ENCODE data around the gene BAAT.

BAAT gene

DNA sequence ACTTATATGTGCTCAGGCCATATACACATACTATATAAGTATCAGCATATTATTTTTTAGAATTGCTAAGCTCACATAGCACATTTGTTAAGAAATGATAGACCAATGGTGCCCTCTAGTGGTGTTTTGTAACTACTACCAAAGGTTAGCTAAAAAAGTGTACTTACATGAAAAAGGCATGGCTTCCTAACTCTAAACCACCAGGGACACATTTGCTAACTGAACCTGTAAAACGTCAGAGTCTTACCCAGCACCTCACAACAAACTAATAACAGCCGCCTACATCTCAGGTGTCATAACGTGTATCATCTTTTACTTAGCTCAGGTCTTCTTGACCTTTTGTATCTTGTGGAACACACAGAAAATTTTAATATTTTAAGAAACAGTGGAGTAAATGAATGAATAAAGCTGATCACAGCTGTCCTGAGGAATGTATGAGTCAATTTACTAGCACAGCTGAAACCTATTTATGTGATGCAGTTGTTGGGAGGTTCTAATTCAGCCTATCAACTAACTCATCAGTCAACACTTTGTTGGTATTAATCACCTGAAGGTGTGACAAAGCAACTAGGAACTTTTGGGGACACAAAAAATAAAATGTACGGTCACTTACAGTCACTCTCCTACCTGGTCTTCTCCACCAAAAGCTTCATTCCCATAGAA, 72.9 kb downstream of the BAAT start:
- DNase-seq = peak; percentile 63

DNA sequence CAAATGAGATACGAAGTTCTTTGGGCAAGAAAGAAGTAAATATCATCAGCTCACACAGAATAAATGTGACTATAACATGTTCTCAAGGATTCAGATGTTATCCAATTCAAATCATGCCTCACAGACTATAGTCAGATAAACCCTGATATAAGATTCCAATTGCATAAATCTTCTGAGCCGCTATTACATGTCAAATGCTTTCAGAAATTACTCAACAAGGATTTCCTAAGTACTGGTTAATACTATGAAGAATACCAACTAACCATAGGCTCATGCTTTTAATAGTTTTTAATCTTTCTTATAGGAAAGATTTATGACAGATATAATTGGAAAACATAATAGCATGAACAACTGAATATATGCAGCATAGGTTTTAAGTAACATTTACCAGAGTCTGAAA, 73.6 kb downstream of the BAAT start:
- DNase-seq = no peak
